ENCODE results near the gene ZNF585A. TPM values are rescaled to one million over a fixed set of nuclear protein-coding genes. Genes with fewer than 3 reads are reported as not detected.
"Not testable (repeated sequence)": the region's sequence is repeated elsewhere in the genome, so short reads cannot be mapped to it uniquely, and the experiment has no call there.

Gene ZNF585A
- total RNA-seq, 1 donor from 2014 or later: 12.2 TPM

- intact Hi-C loops (cut with DNase I); DNase-seq (ENCODE audit: low spot score): not testable (repeated sequence)
Measured at GRCh38 chr19:37104135-37104534, 68.4 kb downstream of the ZNF585A start.

- no peak for DNase-seq (ENCODE audit: low spot score)
- intact Hi-C loops (cut with DNase I): no loop called here
Measured at GRCh38 chr19:37098570-37098969, 73.9 kb downstream of the ZNF585A start.

- intact Hi-C loops (cut with DNase I): no loop called here
- DNase-seq (ENCODE audit: low spot score): no peak
Measured at GRCh38 chr19:37095859-37096258, 76.6 kb downstream of the ZNF585A start.

Other genes with a start within 250 kb of the ZNF585A start
- gene ZNF420, start 94.3 kb downstream of the ZNF585A start, total RNA-seq: 6.5 TPM
- 12.9 TPM for gene ZNF585B, start 37.8 kb upstream of the ZNF585A start, total RNA-seq
- gene ZNF383, start 45.5 kb upstream of the ZNF585A start, total RNA-seq: 9.2 TPM
- gene ZNF527, start 198.4 kb upstream of the ZNF585A start, total RNA-seq: 6.7 TPM